Stimulated activated naive CD8-positive, alpha-beta T cell treated with anti-CD3 and anti-CD28 coated beads, Interleukin-15, Interleukin-2, amounts not matched to agents 100 ng/mL and 50 ng/mL, for 24 hours (primary cell): ENCODE results near the gene CUL3.
"Not testable (repeated sequence)": the region's sequence is repeated elsewhere in the genome, so short reads cannot be mapped to it uniquely, and the experiment has no call there.

ENCODE experiments used
- H3K27ac Mint-ChIP-seq: one replicate; pipeline ENCODE4 v1.8.0; 2021; ENCODE audit warnings: mild to moderate bottlenecking, mixed read lengths
- H3K27me3 Mint-ChIP-seq: one replicate; pipeline ENCODE4 v1.8.0; 2021; ENCODE audit warnings: mixed read lengths
- H3K36me3 Mint-ChIP-seq: one replicate; pipeline ENCODE4 v1.8.0; 2021; ENCODE audit warnings: low read depth, mixed read lengths
- H3K4me1 Mint-ChIP-seq: one replicate; pipeline ENCODE4 v1.8.0; 2021; ENCODE audit warnings: low read depth, mixed read lengths
- H3K4me3 Mint-ChIP-seq: one replicate; pipeline ENCODE4 v1.8.0; 2021; ENCODE audit warnings: mild to moderate bottlenecking, mixed read lengths
- H3K9me3 Mint-ChIP-seq: one replicate; pipeline ENCODE4 v1.8.0; 2021; ENCODE audit warnings: mixed read lengths

Gene CUL3

DNA sequence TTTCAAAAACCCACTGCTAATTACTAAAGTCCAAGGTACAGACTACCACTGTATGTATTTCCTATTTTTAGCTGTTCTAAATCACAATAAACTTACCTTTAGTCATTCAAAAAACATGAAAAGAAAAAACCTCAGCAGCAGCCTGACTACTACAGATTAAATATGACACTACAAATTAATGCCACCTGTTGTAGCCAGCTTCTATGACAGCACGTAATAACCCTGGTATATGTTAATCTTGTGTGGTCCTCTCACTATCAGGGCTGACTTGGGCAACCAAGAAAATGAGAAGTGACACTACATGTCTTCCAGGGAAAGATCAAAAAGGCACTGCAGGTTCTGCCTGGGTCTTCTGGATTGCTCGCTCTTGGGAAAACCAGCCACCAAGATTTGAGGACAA lies 92.6 kb downstream of the CUL3 start:
- Mint-ChIP-seq H3K27me3 (no peaks in the 10 kb centered on the region), H3K36me3 (peaks cover 87% of the 10 kb centered on the region), H3K4me3 (no peak overlapping the region), H3K4me1 (peaks cover 34% of the 10 kb centered on the region), H3K9me3 (peaks cover 14% of the 10 kb centered on the region), H3K27ac (no peak overlapping the region)

DNA sequence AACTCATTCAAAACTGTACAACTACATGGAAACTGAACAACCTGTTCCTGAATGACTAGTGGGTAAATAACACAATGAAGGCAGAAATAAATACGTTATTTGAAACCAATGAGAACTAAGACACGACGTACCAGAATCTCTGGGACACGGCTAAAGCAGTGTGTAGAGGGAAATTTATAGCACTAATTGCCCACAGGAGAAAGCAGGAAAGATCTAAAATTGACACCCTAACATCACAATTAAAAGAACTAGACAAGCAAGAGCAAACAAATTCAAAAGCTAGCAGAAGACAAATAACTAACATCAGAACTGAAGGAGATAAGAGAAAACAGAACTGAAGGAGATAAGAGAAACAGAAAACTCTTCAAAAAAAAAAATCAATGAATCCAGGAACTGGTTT lies 97.2 kb downstream of the CUL3 start:
- Mint-ChIP-seq H3K9me3 (peaks cover 14% of the 10 kb centered on the region), H3K4me1 (peaks cover 44% of the 10 kb centered on the region), H3K27ac (peak overlapping the region; percentile 3), H3K36me3 (peaks cover 74% of the 10 kb centered on the region)
- not testable (repeated sequence) for H3K4me3 Mint-ChIP-seq, H3K27me3 Mint-ChIP-seq

DNA sequence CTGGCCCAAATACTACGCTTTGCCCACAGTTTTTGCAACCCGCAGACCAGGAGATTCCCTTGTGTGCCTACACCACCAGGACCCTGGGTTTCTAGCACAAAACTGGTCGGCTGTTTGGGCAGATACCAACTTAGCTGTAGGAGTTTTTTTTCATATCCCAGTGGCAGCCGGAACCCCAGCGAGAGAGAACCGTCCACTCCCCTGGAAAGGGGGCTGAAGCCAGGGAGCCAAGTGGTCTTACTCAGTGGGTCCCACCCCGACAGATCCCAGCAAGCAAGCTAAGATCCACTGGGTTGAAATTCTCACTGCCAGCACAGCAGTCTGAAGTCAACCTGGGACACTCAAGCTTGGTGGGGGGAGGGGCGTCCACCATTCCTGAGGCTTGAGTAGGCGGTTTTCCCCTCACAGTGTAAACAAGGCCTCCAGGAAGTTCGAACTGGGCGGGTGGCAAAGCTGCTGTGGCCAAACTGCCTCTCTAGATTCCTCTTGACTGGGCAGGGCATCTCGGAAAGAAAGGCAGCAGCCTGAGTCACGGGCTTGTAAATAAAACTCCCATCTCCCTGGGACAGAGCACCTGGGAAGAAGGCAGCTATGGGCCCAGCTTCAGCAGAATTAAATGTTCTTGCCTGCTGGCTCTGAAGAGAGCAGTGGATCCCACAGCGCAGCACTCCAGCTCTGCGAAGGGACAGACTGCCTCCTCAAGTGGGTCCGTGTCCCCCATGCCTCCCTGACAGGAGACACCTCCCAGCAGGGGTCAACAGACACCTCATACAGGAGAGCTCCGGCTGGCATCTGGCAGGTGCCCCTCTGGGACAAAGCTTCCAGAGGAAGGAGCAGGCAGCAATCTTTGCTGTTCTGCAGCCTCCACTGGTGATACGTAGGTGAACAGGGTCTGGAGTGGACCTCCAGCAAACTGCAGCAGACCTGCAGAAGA lies 99.8 kb downstream of the CUL3 start:
- not testable (repeated sequence) for H3K4me3 Mint-ChIP-seq, H3K27ac Mint-ChIP-seq, H3K27me3 Mint-ChIP-seq
- H3K9me3 Mint-ChIP-seq: peaks cover 14% of the 10 kb centered on the region
- H3K4me1 Mint-ChIP-seq: peaks cover 38% of the 10 kb centered on the region
- peaks cover 58% of the 10 kb centered on the region for H3K36me3 Mint-ChIP-seq

DNA sequence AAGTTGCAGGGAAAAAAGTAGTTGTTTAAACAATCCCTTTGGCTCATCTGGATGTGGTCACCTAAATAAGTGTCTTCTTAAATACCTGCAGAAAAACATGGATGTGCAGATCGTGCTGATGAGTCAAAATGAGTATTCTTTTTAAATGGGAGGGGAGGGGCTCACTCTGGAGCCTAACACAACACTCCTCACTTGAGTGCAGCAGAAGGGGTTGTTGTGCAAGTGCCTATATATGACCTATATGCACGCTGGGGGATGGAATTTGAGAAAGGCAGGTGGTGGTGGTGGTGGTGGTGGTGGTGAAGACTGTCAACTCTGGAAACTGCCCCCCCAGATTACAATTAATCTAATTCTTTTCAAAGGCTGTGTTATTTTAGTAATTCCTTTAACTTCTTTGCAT lies 105.3 kb downstream of the CUL3 start:
- Mint-ChIP-seq H3K4me1 (peaks cover 8% of the 10 kb centered on the region), H3K4me3 (no peak overlapping the region), H3K27me3 (no peaks in the 10 kb centered on the region), H3K27ac (no peak overlapping the region), H3K36me3 (peaks cover 60% of the 10 kb centered on the region), H3K9me3 (no peaks in the 10 kb centered on the region)

DNA sequence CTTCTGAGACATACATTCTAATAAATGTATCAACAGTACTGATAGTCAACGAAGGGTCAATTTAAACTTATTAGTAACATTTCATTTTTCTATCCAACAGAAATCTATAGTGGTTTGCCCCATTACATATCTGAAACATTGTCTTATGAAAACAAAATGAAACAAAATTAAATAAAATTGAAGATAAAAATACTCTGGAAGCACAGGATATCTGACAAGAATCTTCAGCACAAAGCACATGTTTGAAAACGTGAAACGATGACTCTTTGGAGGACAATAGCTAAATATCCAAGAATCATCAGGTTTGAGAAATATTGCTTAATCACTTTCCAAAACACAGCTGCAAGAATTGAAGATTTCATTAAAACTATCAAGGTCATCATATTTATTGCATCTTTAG lies 112.3 kb downstream of the CUL3 start:
- peaks cover 42% of the 10 kb centered on the region for H3K36me3 Mint-ChIP-seq
- H3K27ac Mint-ChIP-seq: no peak overlapping the region

DNA sequence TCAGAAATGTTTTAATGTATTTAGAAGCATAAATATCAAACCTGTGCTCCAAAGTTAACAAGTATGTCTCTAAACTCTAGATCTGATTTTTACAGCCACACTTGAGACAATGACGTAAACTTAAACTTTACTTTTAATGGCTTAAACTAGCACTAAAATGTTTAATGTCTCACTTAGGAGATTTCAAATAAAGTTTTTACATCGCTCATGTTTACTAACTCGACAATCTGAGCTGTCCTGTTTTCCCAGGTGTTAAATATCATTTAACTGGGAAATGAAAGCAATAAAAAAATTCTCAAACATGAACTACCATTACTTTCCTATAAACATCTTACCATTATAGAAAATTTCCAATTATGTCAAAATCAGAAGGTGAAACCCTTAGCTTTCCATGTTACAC lies 113.0 kb downstream of the CUL3 start:
- Mint-ChIP-seq H3K4me3 (no peak overlapping the region), H3K27ac (no peak overlapping the region), H3K36me3 (peaks cover 36% of the 10 kb centered on the region), H3K4me1 (no peaks in the 10 kb centered on the region), H3K27me3 (no peaks in the 10 kb centered on the region), H3K9me3 (no peaks in the 10 kb centered on the region)

More for the DNA sequence above, 112.3 kb downstream of the CUL3 start:
- Mint-ChIP-seq H3K4me3 (no peak overlapping the region), H3K4me1 (no peaks in the 10 kb centered on the region), H3K27me3 (no peaks in the 10 kb centered on the region), H3K9me3 (no peaks in the 10 kb centered on the region)

DNA sequence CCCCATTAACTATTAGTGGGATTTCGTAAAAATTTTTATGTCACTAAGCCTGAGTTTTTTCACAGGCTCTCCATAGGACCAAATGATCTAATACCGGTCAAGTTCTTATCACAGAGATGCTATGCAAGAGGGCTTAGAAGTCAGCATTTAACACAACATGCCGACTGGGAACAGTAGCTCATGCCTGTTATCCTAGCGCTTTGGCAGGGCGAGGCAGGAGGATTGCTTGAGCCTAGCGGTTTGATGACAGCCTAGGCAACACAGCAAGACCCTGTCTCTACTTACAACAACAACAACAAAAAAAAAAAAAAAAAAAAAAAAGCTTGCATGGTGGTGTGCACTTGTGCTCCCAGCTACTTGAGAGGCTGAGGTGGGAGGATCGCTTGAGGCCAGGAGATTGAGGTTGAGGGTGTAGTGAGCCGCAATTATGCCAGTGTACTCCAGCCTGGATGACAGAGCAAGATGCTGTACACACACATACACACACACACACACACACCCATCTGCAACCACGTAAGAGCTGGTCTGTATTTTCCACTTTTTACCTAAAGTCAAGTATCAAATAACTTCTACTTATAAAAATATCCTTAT lies 115.7 kb downstream of the CUL3 start:
- Mint-ChIP-seq H3K9me3 (peaks cover 6% of the 10 kb centered on the region), H3K27me3 (peaks cover 1% of the 10 kb centered on the region), H3K36me3 (peaks cover 17% of the 10 kb centered on the region), H3K27ac (no peak overlapping the region), H3K4me3 (no peak overlapping the region), H3K4me1 (no peaks in the 10 kb centered on the region)

DNA sequence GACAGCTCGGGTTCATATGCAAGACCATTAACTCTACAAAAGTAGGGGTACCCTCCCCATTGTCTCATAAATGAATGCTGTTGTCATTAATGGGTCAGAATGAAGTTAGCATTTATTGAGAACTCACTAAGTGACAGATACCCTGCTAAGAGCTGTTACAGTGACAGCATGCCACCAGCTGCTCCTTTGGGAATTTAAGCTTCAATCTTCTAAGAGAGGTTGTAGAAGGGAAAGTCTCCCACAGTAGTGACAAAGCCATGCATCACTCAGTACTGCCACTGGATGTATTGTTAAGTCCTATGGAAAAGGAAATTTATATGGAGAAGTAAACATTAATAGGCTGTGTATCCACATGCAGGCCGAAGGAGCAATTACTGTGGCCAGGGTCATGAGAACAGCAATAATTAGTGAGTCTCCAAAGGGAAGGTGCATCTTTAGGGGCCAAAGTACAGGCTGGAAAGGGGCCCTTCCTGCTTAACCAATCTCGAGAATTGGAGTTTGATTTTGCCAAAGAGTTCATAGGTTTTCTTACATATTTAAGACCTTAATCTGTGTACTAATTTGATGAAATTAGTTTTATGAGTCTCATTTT lies 118.8 kb downstream of the CUL3 start:
- Mint-ChIP-seq H3K27ac (no peak overlapping the region), H3K27me3 (peaks cover 5% of the 10 kb centered on the region), H3K4me3 (no peak overlapping the region)

DNA sequence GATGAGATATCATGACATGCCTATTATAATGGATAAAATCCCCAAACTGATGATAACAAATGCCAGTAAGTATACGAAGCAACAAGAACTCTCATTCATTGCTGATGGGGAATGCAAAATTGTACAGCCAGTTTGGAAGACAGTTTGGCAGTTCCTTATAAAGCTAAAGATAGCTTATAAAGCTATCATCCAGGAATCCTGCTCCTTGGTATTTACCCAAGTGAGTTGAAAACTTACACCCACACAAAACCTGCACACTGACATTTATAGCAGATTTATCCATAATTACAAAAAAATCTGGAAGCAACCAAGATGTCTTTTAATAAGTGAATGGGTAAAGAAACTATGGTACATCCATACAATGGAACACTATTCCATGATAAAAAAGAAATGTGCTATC lies 123.8 kb downstream of the CUL3 start:
- peaks cover 17% of the 10 kb centered on the region for H3K27me3 Mint-ChIP-seq
- no peak overlapping the region for H3K4me3 Mint-ChIP-seq
- H3K36me3 Mint-ChIP-seq: no peaks in the 10 kb centered on the region
- H3K9me3 Mint-ChIP-seq: peaks cover 18% of the 10 kb centered on the region
- H3K4me1 Mint-ChIP-seq: no peaks in the 10 kb centered on the region
- H3K27ac Mint-ChIP-seq: no peak overlapping the region

More for the DNA sequence above, 118.8 kb downstream of the CUL3 start:
- Mint-ChIP-seq H3K4me1 (no peaks in the 10 kb centered on the region), H3K36me3 (no peaks in the 10 kb centered on the region), H3K9me3 (peaks cover 10% of the 10 kb centered on the region)

DNA sequence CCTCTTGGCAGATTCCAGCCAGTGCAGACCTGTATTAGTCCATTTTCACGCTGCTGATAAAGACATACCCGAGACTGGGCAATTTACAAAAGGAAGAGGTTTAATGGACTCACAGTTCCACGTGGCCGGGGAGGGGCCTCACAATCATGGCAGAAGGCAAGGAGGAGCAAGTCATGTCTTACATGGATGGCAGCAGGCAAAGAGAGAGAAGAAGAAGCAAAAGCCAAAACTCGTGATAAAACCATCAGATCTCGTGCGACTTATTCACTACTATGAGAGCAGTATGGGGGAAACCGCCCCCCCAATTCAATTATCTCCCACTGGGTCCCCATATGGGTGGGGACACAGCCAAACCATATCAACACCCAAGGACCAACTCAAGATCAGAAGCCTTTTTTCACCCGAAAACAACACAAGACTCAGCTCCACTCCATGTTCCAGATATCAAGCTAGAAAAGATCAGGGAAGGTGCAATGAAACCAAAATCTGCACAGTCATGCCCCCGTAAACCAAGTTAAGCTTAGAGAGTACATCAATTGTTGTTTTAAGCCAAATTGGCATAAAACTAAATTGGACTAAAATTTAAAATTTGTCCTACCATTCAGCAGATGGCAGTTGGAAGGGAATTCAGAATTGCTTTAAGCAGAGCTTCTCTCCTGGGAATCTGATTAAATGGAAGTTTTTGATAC lies 127.6 kb downstream of the CUL3 start:
- Mint-ChIP-seq H3K4me3 (no peak overlapping the region), H3K9me3 (peaks cover 8% of the 10 kb centered on the region), H3K36me3 (no peaks in the 10 kb centered on the region), H3K27ac (no peak overlapping the region), H3K27me3 (peaks cover 20% of the 10 kb centered on the region), H3K4me1 (no peaks in the 10 kb centered on the region)

DNA sequence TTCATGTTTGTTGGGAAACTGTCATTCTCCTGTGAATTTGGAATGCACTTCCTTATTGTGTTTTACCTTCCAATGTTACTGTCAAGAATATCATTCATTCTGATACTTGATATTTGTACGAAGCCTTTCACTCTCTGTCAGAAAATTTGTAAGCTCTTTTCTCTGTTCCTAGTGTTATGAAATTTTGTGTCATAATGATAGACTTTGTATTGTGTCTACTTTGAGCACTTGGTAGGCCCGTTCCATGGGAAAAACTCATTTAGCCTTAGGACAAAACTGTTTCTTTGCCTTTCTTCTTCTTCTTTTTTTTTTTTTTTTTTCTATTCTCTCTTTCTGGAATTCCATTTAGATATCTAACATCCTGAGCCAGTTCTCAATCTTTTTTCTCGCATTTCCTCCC lies 131.3 kb downstream of the CUL3 start:
- H3K4me1 Mint-ChIP-seq: no peaks in the 10 kb centered on the region
- H3K27me3 Mint-ChIP-seq: peaks cover 20% of the 10 kb centered on the region
- no peak overlapping the region for H3K27ac Mint-ChIP-seq

DNA sequence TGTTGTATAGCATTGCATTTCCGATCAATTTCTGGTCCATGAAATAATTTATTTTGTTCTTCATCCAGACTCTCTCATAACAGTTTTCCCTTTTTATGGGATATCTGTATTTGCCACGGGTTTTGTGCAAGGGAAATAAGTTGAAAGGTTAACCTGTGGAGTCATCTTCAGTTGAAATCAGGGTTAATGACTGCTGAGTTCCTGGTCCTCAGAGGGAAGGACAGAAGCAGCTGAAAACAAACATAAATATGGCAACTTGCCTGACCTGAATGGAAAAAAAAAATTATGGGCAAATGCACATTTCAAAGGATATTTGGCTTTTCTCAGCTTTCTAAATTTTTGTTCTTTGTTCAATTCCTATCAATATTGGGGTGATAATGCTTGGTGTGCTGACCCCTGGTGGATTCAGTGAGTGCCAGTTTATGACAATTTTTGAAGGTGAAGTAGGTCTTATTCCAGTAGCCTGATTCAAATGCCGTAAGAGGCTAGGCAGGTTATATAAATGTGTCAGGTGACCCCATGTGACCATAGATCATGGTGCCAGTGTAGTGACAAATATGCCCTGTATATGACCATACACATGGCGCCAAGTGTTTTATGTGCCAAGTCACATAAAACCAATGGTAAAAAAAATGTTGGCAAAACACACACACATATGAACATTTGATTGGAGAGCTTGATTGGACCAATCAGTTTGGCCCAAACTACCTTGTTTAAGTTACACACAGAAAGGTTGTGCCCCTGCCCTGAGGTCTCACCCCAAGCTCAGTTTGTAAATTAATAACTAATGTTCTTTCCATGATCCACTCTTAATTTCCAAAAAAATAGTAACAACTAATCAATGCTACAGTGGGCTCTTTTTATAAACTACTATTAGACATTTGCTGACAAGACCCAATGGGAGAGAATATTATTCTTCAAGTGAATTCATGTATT lies 135.7 kb downstream of the CUL3 start:
- Mint-ChIP-seq H3K36me3 (no peaks in the 10 kb centered on the region), H3K27me3 (peaks cover 3% of the 10 kb centered on the region), H3K4me1 (no peaks in the 10 kb centered on the region), H3K9me3 (no peaks in the 10 kb centered on the region), H3K4me3 (no peak overlapping the region), H3K27ac (no peak overlapping the region)

More for the DNA sequence above, 131.3 kb downstream of the CUL3 start:
- Mint-ChIP-seq H3K4me3 (no peak overlapping the region), H3K36me3 (no peaks in the 10 kb centered on the region), H3K9me3 (peaks cover 8% of the 10 kb centered on the region)

DNA sequence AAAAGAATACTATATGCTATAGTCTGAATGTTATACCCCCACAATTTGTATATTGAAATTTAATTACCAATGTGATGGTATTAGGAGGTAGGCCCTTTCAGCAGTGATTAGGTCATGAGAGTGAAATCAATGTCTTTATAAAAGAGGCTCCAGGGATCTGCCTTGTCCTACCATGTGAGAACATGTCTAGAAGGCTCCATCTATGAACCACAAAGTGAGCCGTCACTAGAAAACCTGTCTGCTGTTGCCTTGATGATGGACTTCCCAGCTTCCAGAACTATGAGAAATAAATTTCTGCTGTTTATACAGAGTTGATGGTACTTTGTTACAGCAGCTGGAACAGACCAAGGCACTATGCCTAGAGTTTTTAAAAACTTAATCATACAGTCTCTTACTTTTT lies 136.9 kb downstream of the CUL3 start:
- Mint-ChIP-seq H3K4me3 (no peak overlapping the region), H3K27me3 (peaks cover 13% of the 10 kb centered on the region), H3K4me1 (no peaks in the 10 kb centered on the region), H3K9me3 (no peaks in the 10 kb centered on the region), H3K36me3 (no peaks in the 10 kb centered on the region), H3K27ac (no peak overlapping the region)

DNA sequence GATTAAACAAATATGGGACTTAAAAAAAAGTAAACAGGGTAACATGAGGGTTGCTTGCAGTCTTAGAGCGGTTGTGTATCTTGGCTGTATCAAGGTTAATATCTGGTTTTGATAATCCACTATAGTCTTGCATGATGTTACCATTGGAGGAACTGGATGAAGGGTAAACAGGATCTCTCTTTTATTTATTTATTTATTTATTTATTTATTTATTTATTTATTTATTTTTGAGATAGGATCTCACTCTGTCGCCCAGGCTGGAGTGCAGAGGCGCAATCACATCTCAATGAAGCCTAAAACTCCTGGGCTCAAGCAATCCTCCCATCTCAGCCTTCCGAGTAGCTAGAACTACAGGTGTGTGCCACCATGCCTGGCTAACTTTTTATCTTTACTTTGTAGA lies 140.4 kb downstream of the CUL3 start:
- no peak overlapping the region for H3K27ac Mint-ChIP-seq
- peaks cover 10% of the 10 kb centered on the region for H3K4me1 Mint-ChIP-seq
- no peaks in the 10 kb centered on the region for H3K36me3 Mint-ChIP-seq
- peaks cover 38% of the 10 kb centered on the region for H3K27me3 Mint-ChIP-seq
- H3K9me3 Mint-ChIP-seq: no peaks in the 10 kb centered on the region
- no peak overlapping the region for H3K4me3 Mint-ChIP-seq
